ENCODE measurements around the gene PARVA. TPM values are rescaled to one million over a fixed set of nuclear protein-coding genes. Genes with fewer than 3 reads are reported as not detected.

PARVA gene
- total RNA-seq, 2 experiments from 2014 or later = not detected

GRCh38 chr11:12544986-12545775, 167.8 kb downstream of the PARVA start:
- CTCF ChIA-PET (ENCODE audit: unreplicated experiment) = no interaction called here
- POLR2A ChIA-PET = no interaction called here
- no peak for TF ChIP-seq EZH2phosphoT487 (IDR thresholded peaks at IDR 0.05; ENCODE audit: borderline replicate concordance, low read depth, low read length)
- TF ChIP-seq CTCF (conservative IDR thresholded peaks at IDR 0.05; ENCODE audit: low read length) = no peak
- no peaks in the 10 kb centered on the region for H4K20me1 ChIP-seq (ENCODE audit: insufficient read depth, low read length)
- no peaks in the 10 kb centered on the region for H3K9me3 ChIP-seq (ENCODE audit: low read length)
- no peaks in the 10 kb centered on the region for H3K36me3 ChIP-seq (ENCODE audit: insufficient read depth, low read length)
- no TSS peak for BruUV-seq (replicated peaks)
- no peak for DNase-seq (ENCODE audit: low spot score)
- no peak overlapping the region for H3K4me3 ChIP-seq (ENCODE audit: low read depth, low read length, poor library complexity, severe bottlenecking)
- no peaks in the 10 kb centered on the region for H3K79me2 ChIP-seq (ENCODE audit: insufficient read depth, low read depth, low read length)
- H3K4me1 ChIP-seq (ENCODE audit: insufficient read depth, low read length, poor library complexity, severe bottlenecking) = no peaks in the 10 kb centered on the region
- H3K27ac ChIP-seq (ENCODE audit: low read depth, low read length, poor library complexity, severe bottlenecking) = no peak overlapping the region
- intact Hi-C loops (cut with micrococcal nuclease; ENCODE audit: unreplicated experiment) = no loop called here
- no peaks in the 10 kb centered on the region for H3K9me2 ChIP-seq (ENCODE audit: insufficient read depth, low read length)
- H2AFZ ChIP-seq (ENCODE audit: low read length) = no peak overlapping the region
- no peak overlapping the region for H3K4me2 ChIP-seq (ENCODE audit: low read length)

GRCh38 chr11:12546122-12546521, 168.8 kb downstream of the PARVA start:
- Histone ChIP-seq H3K4me1 (ENCODE audit: insufficient read depth, low read length, poor library complexity, severe bottlenecking) (no peaks in the 10 kb centered on the region), H3K36me3 (ENCODE audit: insufficient read depth, low read length) (no peaks in the 10 kb centered on the region), H4K20me1 (ENCODE audit: insufficient read depth, low read length) (no peaks in the 10 kb centered on the region), H3K4me2 (ENCODE audit: low read length) (no peak overlapping the region), H3K9me3 (ENCODE audit: low read length) (no peaks in the 10 kb centered on the region), H2AFZ (ENCODE audit: low read length) (no peak overlapping the region), H3K79me2 (ENCODE audit: insufficient read depth, low read depth, low read length) (no peaks in the 10 kb centered on the region), H3K27ac (ENCODE audit: low read depth, low read length, poor library complexity, severe bottlenecking) (no peak overlapping the region), H3K9me2 (ENCODE audit: insufficient read depth, low read length) (no peaks in the 10 kb centered on the region), H3K4me3 (ENCODE audit: low read depth, low read length, poor library complexity, severe bottlenecking) (no peak overlapping the region)
- ChIA-PET CTCF (ENCODE audit: unreplicated experiment) (no interaction called here), POLR2A (no interaction called here)
- TF ChIP-seq CTCF (conservative IDR thresholded peaks at IDR 0.05; ENCODE audit: low read length) = no peak
- TF ChIP-seq EZH2phosphoT487 (IDR thresholded peaks at IDR 0.05; ENCODE audit: borderline replicate concordance, low read depth, low read length) = no peak
- intact Hi-C loops (cut with micrococcal nuclease; ENCODE audit: unreplicated experiment) = no loop called here
- no TSS peak for BruUV-seq (replicated peaks)
- no peak for DNase-seq (ENCODE audit: low spot score)

DNA sequence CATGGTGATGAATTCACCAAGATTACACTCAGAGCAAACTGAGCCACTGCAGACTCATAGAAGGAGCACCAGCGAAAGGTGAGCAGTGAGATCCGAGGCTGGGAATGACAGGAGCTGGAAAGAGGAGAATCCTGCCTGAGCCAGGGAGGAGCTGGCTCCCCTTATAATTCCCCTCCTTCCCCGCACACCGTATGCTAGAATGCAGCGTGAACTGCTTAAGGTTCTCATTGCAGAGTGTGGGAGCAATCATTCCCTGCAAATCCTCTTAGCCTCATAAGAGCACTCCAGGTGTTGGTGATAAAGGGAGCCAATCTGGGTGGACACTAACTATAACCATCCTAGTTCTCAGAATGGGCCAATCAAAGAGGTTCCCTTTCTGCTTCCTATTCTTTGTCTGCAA, 169.3 kb downstream of the PARVA start:
- no peaks in the 10 kb centered on the region for H3K4me1 ChIP-seq (ENCODE audit: insufficient read depth, low read length, poor library complexity, severe bottlenecking)
- H3K36me3 ChIP-seq (ENCODE audit: insufficient read depth, low read length) = no peaks in the 10 kb centered on the region
- no peaks in the 10 kb centered on the region for H4K20me1 ChIP-seq (ENCODE audit: insufficient read depth, low read length)
- intact Hi-C loops (cut with micrococcal nuclease; ENCODE audit: unreplicated experiment) = no loop called here
- H3K79me2 ChIP-seq (ENCODE audit: insufficient read depth, low read depth, low read length) = no peaks in the 10 kb centered on the region
- no peak overlapping the region for H3K27ac ChIP-seq (ENCODE audit: low read depth, low read length, poor library complexity, severe bottlenecking)
- no peak for TF ChIP-seq EZH2phosphoT487 (IDR thresholded peaks at IDR 0.05; ENCODE audit: borderline replicate concordance, low read depth, low read length)
- no peak for TF ChIP-seq CTCF (conservative IDR thresholded peaks at IDR 0.05; ENCODE audit: low read length)
- no TSS peak for BruUV-seq (replicated peaks)
- H3K9me2 ChIP-seq (ENCODE audit: insufficient read depth, low read length) = no peaks in the 10 kb centered on the region
- no peaks in the 10 kb centered on the region for H3K9me3 ChIP-seq (ENCODE audit: low read length)
- H2AFZ ChIP-seq (ENCODE audit: low read length) = no peak overlapping the region
- H3K4me3 ChIP-seq (ENCODE audit: low read depth, low read length, poor library complexity, severe bottlenecking) = no peak overlapping the region
- no peak overlapping the region for H3K4me2 ChIP-seq (ENCODE audit: low read length)
- POLR2A ChIA-PET = no interaction called here
- CTCF ChIA-PET (ENCODE audit: unreplicated experiment) = no interaction called here
- no peak for DNase-seq (ENCODE audit: low spot score)
